DND-41 (cell line): ENCODE results near the gene ABL2.

Experiments used
- ATAC-seq: fragments of 200-7000 bp; cut with Tn5 transposase; 3 replicates; pipeline ENCODE4 v1.9.1; 2021; ENCODE audit warnings: low read depth; ENCODE audit not compliant: insufficient read depth
- DNase-seq: peaks from one replicate; pipeline ENCODE4 v3.0.0-alpha.2; 2020
- H2AFZ ChIP-seq: 2 replicates; pipeline ENCODE4 v1.6.0; 2012; ENCODE audit warnings: low read depth, low read length
- H3K27ac ChIP-seq: 2 replicates; pipeline ENCODE4 v1.5.1; 2012; ENCODE audit warnings: low read length, inconsistent platforms
- H3K27me3 ChIP-seq: fragments of 200-600 bp; sonication (generic); 2 replicates; pipeline ENCODE4 v1.6.0; 2012; ENCODE audit warnings: low read length, mild to moderate bottlenecking, inconsistent platforms; ENCODE audit not compliant: insufficient read depth, poor library complexity
- H3K36me3 ChIP-seq: 2 replicates; pipeline ENCODE4 v1.5.1; 2012; ENCODE audit warnings: low read length, inconsistent platforms; ENCODE audit not compliant: insufficient read depth
- H3K4me1 ChIP-seq: 2 replicates; pipeline ENCODE4 v1.5.1; 2012; ENCODE audit warnings: mild to moderate bottlenecking, low read length; ENCODE audit not compliant: insufficient read depth
- H3K4me2 ChIP-seq: 2 replicates; pipeline ENCODE4 v1.6.0; 2012; ENCODE audit warnings: mild to moderate bottlenecking, moderate library complexity, low read length, inconsistent platforms; ENCODE audit not compliant: insufficient read depth
- H3K4me3 ChIP-seq, 2 experiments: fragments of 200-600 bp in 1 of 2; shearing (Covaris generic) in 1 of 2; 2 replicates each; pipeline ENCODE4 v1.5.1; 2012 to 2016; ENCODE audit warnings: inconsistent platforms in 2 of 2, low read length in 2 of 2, mild to moderate bottlenecking in 2 of 2, low read depth in 1 of 2, moderate library complexity in 1 of 2
- H3K79me2 ChIP-seq: 2 replicates; pipeline ENCODE4 v1.6.0; 2012; ENCODE audit warnings: low read length, inconsistent platforms; ENCODE audit not compliant: insufficient read depth
- H3K9ac ChIP-seq: 2 replicates; pipeline ENCODE4 v1.6.0; 2012; ENCODE audit warnings: low read depth, mild to moderate bottlenecking, inconsistent platforms, low read length, moderate library complexity
- H3K9me3 ChIP-seq: 2 replicates; pipeline ENCODE4 v1.5.1; 2012; ENCODE audit warnings: low read length, moderate library complexity, mild to moderate bottlenecking, inconsistent platforms; ENCODE audit not compliant: insufficient read depth, severe bottlenecking
- H4K20me1 ChIP-seq: 2 replicates; pipeline ENCODE4 v1.6.0; 2012; ENCODE audit warnings: low read length; ENCODE audit not compliant: insufficient read depth
- CTCF ChIP-seq: IDR thresholded peaks from 2 replicates; pipeline ENCODE4 v1.5.1; 2012; ENCODE audit warnings: borderline replicate concordance, low read length, moderate library complexity, mild to moderate bottlenecking; ENCODE audit not compliant: poor library complexity, severe bottlenecking; ENCODE audit errors: extremely low read depth
- EZH2 ChIP-seq: IDR thresholded peaks from 3 replicates; pipeline ENCODE4 v1.6.1; 2012; ENCODE audit warnings: borderline replicate concordance, low read depth, mild to moderate bottlenecking, moderate library complexity, low read length, inconsistent platforms; ENCODE audit not compliant: severe bottlenecking

The ABL2 gene

GRCh38 chr1:179129702-179130473 is 99.6 kb downstream of the ABL2 start:
- Histone ChIP-seq H3K4me3 (peak overlapping the region in 1 of 2 experiments; percentile 46; a peak in 2 of 4 replicates), H4K20me1 (no peaks in the 10 kb centered on the region), H3K9me3 (no peaks in the 10 kb centered on the region), H3K4me2 (peak overlapping the region; percentile 59), H3K9ac (peak overlapping the region; percentile 38), H3K79me2 (no peaks in the 10 kb centered on the region), H3K27ac (peak overlapping the region; percentile 79), H2AFZ (peak overlapping the region; percentile 73), H3K4me1 (peaks cover 16% of the 10 kb centered on the region), H3K36me3 (peaks cover 9% of the 10 kb centered on the region; the same call in 1 of the 2 replicates), H3K27me3 (no peaks in the 10 kb centered on the region)
- no peak for TF ChIP-seq EZH2
- no peak for TF ChIP-seq CTCF
- ATAC-seq (peak; percentile 98), DNase-seq (peak; percentile 44)

GRCh38 chr1:179128520-179128919 is 101.0 kb downstream of the ABL2 start:
- Histone ChIP-seq H3K36me3 (peaks cover 13% of the 10 kb centered on the region; the same call in 1 of the 2 replicates), H3K4me2 (no peak overlapping the region), H3K27ac (no peak overlapping the region), H3K27me3 (no peaks in the 10 kb centered on the region), H3K4me3 (no peak overlapping the region), H3K79me2 (no peaks in the 10 kb centered on the region), H2AFZ (no peak overlapping the region), H3K9ac (no peak overlapping the region), H4K20me1 (no peaks in the 10 kb centered on the region), H3K9me3 (no peaks in the 10 kb centered on the region), H3K4me1 (peaks cover 16% of the 10 kb centered on the region)
- TF ChIP-seq CTCF (no peak), EZH2 (no peak)
- no peak for ATAC-seq
- DNase-seq, result no peak

GRCh38 chr1:179127163-179127895 is 102.1 kb downstream of the ABL2 start:
- Histone ChIP-seq H3K4me1 (peaks cover 16% of the 10 kb centered on the region), H3K4me3 (no peak overlapping the region), H2AFZ (no peak overlapping the region), H3K4me2 (no peak overlapping the region), H3K9ac (no peak overlapping the region), H3K36me3 (peaks cover 13% of the 10 kb centered on the region; the same call in 1 of the 2 replicates), H4K20me1 (no peaks in the 10 kb centered on the region), H3K27me3 (no peaks in the 10 kb centered on the region), H3K27ac (no peak overlapping the region; the same call in 1 of the 2 replicates), H3K79me2 (no peaks in the 10 kb centered on the region), H3K9me3 (no peaks in the 10 kb centered on the region)
- ATAC-seq (no peak), DNase-seq (no peak)
- TF ChIP-seq CTCF, result no peak
- no peak for TF ChIP-seq EZH2
